K562 (cell line): ENCODE measurements around the gene IFT25. TPM values are rescaled to one million over a fixed set of nuclear protein-coding genes. Genes with fewer than 3 reads are reported as not detected.

ENCODE experiments used
- HDAC1 ChIP-seq, 2 experiments: fragments of 450-650 bp; IDR thresholded peaks; 2 replicates each; pipeline ENCODE4 v1.6.1; 2016 to 2017; ENCODE audit warnings: inconsistent platforms in 1 of 2, mild to moderate bottlenecking in 1 of 2, moderate library complexity in 1 of 2
- HDAC6 ChIP-seq: IDR thresholded peaks from 2 replicates; pipeline ENCODE4 v1.6.1; 2012; ENCODE audit warnings: low read depth, mild to moderate bottlenecking, control low read depth, inconsistent platforms, low read length, moderate library complexity
- IRF2 ChIP-seq: sonication (generic); formaldehyde crosslinking; IDR thresholded peaks from 2 replicates; pipeline ENCODE4 v1.8.1; 2022; ENCODE audit warnings: mild to moderate bottlenecking, missing genetic modification reagents
- MAFG ChIP-seq: fragments of 450-650 bp; conservative IDR thresholded peaks from 2 replicates; pipeline ENCODE4 v1.6.1; 2016; ENCODE audit warnings: missing genetic modification characterization, missing compliant biosample characterization
- MTA1 ChIP-seq: fragments of 450-650 bp; IDR thresholded peaks from 2 replicates; pipeline ENCODE4 v1.6.1; 2017; ENCODE audit warnings: borderline replicate concordance
- NFE2L1 ChIP-seq: fragments of 450-650 bp; IDR thresholded peaks from 2 replicates; pipeline ENCODE4 v1.6.1; 2016; ENCODE audit warnings: missing genetic modification characterization, low read depth, mild to moderate bottlenecking, missing compliant biosample characterization, moderate library complexity, borderline replicate concordance
- ZFX ChIP-seq: sonication (generic); formaldehyde crosslinking; IDR thresholded peaks from 2 replicates; pipeline ENCODE4 v1.8.0; 2022; ENCODE audit warnings: mild to moderate bottlenecking, missing genetic modification reagents, moderate library complexity
- ZNF212 ChIP-seq: fragments of 450-650 bp; formaldehyde crosslinking; IDR thresholded peaks from 2 replicates; pipeline ENCODE4 v1.4.0; 2020; ENCODE audit warnings: mild to moderate bottlenecking
- ZNF436 ChIP-seq: fragments of 250-450, 450-650 bp; sonication (Bioruptor Pico); formaldehyde crosslinking; IDR thresholded peaks from 2 replicates; pipeline ENCODE4 v1.7.0; 2020; ENCODE audit warnings: mild to moderate bottlenecking
- polyA plus RNA-seq, 8 experiments: library from polyadenylated mRNA; depleted of rRNA in 4 of 8; stranded (reverse) in 5 of 8; unstranded in 3 of 8; fragments of >200 nt; fragmentation: Nextera tagmentation in 2 of 8; fragmentation: Illumina TruSeq in 1 of 8; extraction: Ambion mirVana in 2 of 8; extraction: Trizol in 1 of 8; gene quantifications; 2 replicates each; pipeline versions ENCODE4 v1.2.1 to v1.2.3, GENCODE V29; 2011 to 2014; ENCODE audit warnings: inconsistent platforms in 1 of 8, missing spikeins in 1 of 8
- total RNA-seq, 7 experiments: library from RNA; depleted of rRNA in 6 of 7; stranded (reverse); fragments of >200 nt in 6 of 7; fragmentation: Illumina TruSeq in 2 of 7; extraction: Trizol in 2 of 7; gene quantifications; 2 replicates each; pipeline versions ENCODE4 v1.2.1 to v1.2.3, GENCODE V29; 2011 to 2021; ENCODE audit warnings: low replicate concordance in 1 of 7
- TF ChIP-seq, protein P1 (sequence below): fragments of 250-450 bp; sonication (Bioruptor Pico); IDR thresholded peaks from 2 replicates; pipeline ENCODE4 v1.5.0; 2021; ENCODE audit warnings: mild to moderate bottlenecking, borderline replicate concordance
- TF ChIP-seq, protein P2 (sequence below): fragments of 450-650 bp; IDR thresholded peaks from 2 replicates; pipeline ENCODE4 v1.6.1; 2017; ENCODE audit warnings: antibody characterized with exemption
- TF ChIP-seq, protein P3 (sequence below): sonication (generic); formaldehyde crosslinking; IDR thresholded peaks from 2 replicates; pipeline ENCODE4 v1.9.0; 2022; ENCODE audit warnings: mild to moderate bottlenecking, missing genetic modification reagents
- TF ChIP-seq, protein P4 (sequence below): sonication (generic); formaldehyde crosslinking; IDR thresholded peaks from 2 replicates; pipeline ENCODE4 v1.8.1; 2022; ENCODE audit warnings: missing genetic modification reagents

IFT25 gene
- total and polyA plus RNA-seq, 9 of the 15 experiments (the other 6 are each of a cell fraction or from before 2014, with no cell fraction given), result 93.6 to 209 (median 167) TPM

DNA sequence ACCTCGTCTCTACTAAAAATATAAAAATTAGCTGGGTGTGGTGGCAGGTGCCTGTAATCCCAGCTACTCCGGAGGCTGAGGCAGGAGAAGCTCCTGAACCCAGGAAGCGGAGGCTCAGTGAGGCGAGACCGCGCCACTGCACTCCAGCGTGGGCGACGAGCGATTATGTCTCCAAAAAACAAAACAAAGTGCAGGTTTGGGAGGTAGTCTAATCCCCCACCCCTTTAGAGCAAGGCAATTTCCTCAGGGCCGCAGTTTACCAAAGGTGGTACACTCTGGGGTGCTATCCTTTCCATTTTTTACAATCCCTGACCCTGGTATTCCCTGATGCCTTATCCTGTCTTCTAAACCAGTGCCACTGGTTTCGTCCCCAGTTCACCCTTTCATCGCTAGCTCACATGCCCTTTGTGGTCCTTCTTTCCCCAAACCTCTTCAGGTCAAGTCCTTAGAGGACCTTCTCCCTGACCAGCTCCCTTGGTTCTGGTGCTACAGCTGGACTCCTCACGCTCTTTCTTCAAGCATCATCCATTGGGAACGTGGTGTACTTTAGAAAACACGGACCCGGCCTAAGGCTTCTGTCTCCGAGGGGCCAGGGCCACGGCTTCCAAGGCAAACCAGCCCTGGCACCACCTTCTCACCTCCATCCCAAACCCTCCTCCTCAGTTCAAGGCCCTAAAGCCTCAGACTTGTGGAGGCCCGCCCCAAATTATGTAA, 873 bp downstream of the IFT25 start (continued):
- TF ChIP-seq, protein P1, sequence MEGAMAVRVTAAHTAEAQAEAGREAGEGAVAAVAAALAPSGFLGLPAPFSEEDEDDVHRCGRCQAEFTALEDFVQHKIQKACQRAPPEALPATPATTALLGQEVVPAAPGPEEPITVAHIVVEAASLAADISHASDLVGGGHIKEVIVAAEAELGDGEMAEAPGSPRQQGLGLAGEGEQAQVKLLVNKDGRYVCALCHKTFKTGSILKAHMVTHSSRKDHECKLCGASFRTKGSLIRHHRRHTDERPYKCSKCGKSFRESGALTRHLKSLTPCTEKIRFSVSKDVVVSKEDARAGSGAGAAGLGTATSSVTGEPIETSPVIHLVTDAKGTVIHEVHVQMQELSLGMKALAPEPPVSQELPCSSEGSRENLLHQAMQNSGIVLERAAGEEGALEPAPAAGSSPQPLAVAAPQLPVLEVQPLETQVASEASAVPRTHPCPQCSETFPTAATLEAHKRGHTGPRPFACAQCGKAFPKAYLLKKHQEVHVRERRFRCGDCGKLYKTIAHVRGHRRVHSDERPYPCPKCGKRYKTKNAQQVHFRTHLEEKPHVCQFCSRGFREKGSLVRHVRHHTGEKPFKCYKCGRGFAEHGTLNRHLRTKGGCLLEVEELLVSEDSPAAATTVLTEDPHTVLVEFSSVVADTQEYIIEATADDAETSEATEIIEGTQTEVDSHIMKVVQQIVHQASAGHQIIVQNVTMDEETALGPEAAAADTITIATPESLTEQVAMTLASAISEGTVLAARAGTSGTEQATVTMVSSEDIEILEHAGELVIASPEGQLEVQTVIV (CRISPR knock-in tag), result no peak
- TF ChIP-seq MAFG (tag), result no peak
- 0 out of 4 replicates have a peak, but pooled peaks of 1 of the 2 experiments have one; percentile 64 for TF ChIP-seq HDAC1 (IDR thresholded peaks at IDR 0.05)
- TF ChIP-seq, protein P2, sequence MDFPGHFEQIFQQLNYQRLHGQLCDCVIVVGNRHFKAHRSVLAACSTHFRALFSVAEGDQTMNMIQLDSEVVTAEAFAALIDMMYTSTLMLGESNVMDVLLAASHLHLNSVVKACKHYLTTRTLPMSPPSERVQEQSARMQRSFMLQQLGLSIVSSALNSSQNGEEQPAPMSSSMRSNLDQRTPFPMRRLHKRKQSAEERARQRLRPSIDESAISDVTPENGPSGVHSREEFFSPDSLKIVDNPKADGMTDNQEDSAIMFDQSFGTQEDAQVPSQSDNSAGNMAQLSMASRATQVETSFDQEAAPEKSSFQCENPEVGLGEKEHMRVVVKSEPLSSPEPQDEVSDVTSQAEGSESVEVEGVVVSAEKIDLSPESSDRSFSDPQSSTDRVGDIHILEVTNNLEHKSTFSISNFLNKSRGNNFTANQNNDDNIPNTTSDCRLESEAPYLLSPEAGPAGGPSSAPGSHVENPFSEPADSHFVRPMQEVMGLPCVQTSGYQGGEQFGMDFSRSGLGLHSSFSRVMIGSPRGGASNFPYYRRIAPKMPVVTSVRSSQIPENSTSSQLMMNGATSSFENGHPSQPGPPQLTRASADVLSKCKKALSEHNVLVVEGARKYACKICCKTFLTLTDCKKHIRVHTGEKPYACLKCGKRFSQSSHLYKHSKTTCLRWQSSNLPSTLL, result no peak
- TF ChIP-seq ZNF212, result no peak
- no peak for TF ChIP-seq IRF2 (CRISPR knock-in tag)
- TF ChIP-seq MTA1, result peak; percentile 51; the same call in 1 of the 2 replicates
- TF ChIP-seq, protein P3, sequence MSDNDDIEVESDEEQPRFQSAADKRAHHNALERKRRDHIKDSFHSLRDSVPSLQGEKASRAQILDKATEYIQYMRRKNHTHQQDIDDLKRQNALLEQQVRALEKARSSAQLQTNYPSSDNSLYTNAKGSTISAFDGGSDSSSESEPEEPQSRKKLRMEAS (CRISPR knock-in tag), result no peak
- no peak for TF ChIP-seq ZNF436 (CRISPR knock-in tag)
- no peak for TF ChIP-seq ZFX (CRISPR knock-in tag)
- TF ChIP-seq NFE2L1 (tag), result no peak
- TF ChIP-seq HDAC6, result no peak
- TF ChIP-seq, protein P4, sequence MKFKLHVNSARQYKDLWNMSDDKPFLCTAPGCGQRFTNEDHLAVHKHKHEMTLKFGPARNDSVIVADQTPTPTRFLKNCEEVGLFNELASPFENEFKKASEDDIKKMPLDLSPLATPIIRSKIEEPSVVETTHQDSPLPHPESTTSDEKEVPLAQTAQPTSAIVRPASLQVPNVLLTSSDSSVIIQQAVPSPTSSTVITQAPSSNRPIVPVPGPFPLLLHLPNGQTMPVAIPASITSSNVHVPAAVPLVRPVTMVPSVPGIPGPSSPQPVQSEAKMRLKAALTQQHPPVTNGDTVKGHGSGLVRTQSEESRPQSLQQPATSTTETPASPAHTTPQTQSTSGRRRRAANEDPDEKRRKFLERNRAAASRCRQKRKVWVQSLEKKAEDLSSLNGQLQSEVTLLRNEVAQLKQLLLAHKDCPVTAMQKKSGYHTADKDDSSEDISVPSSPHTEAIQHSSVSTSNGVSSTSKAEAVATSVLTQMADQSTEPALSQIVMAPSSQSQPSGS, result no peak
- TF ChIP-seq, all 486 proteins: peak for 13
